ENCODE measurements around the gene ZNF43. TPM values are rescaled to one million over a fixed set of nuclear protein-coding genes. Genes with fewer than 3 reads are reported as not detected.

The ZNF43 gene
- total and polyA plus RNA-seq, 2 of the 8 experiments (the other 6 are each of a cell fraction or from before 2014, with no cell fraction given): 24.7 to 53.1 TPM

DNA sequence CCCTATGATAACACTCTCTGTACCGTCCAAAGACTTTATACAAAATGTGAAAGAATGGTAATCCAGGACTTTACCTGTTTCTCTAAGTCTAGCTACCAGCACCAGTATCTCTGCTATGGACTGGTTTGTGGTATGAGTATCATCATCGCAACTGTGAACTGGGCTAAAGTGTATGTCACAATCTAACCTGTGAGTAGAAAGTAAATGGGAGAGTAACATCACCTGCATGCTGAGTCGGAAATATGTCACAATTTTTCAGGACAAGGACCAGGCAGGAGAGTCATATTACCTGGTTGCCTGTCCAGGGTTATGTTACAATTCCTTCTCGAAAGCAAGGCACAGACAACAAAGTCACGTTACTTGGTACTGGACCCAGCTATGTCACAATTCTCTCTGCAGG lies 5.1 kb upstream of the ZNF43 start:
- Histone ChIP-seq H3K23me2 (ENCODE audit: low read depth, low read length) (no peaks in the 10 kb centered on the region), H2BK15ac (ENCODE audit: low read length) (no peak overlapping the region), H3K4ac (replicated peaks; ENCODE audit: insufficient read length, low read depth, low read length) (no peak overlapping the region), H2AK5ac (ENCODE audit: low read depth, low read length) (no peak overlapping the region), H3K14ac (ENCODE audit: insufficient read length) (no peak overlapping the region), H4K8ac (ENCODE audit: extremely low read depth, insufficient read depth, low read length) (no peak overlapping the region), H3K4me1 (replicated peaks in 1 of 4; ENCODE audit: control insufficient read depth in 3 of 4, insufficient read depth in 4 of 4, low read length in 3 of 4) (no peaks in the 10 kb centered on the region), H3K27me3 (replicated peaks in 1 of 4; ENCODE audit: control insufficient read depth in 3 of 4, extremely low read depth in 1 of 4, insufficient read depth in 3 of 4, low read length in 3 of 4) (no peaks in the 10 kb centered on the region), H3K36me3 (ENCODE audit: control insufficient read depth in 2 of 4, insufficient read depth in 4 of 4, low read length in 3 of 4) (peaks cover 39 to 81% (median 64%) of the 10 kb centered on the region in 4 experiments), H3K79me1 (ENCODE audit: low read depth, low read length) (peaks cover 8% of the 10 kb centered on the region), H3K4me3 (ENCODE audit: extremely low read depth in 1 of 4, insufficient read depth in 2 of 4, low read depth in 3 of 4, low read length in 4 of 4) (no peak overlapping the region), H4K91ac (replicated peaks; ENCODE audit: insufficient read length, low read length) (no peak overlapping the region), H3K18ac (ENCODE audit: extremely low read depth, low read length) (no peak overlapping the region), H3K27ac (ENCODE audit: low read depth, low read length) (no peak overlapping the region), H2BK120ac (replicated peaks; ENCODE audit: low read depth, low read length) (no peak overlapping the region), H3K23ac (ENCODE audit: insufficient read length) (no peak overlapping the region), H2BK12ac (ENCODE audit: low read depth, low read length) (no peak overlapping the region), H2BK20ac (ENCODE audit: low read length) (no peak overlapping the region), H3K79me2 (ENCODE audit: control insufficient read depth in 1 of 2, insufficient read depth in 2 of 2, low read length in 2 of 2) (peaks cover 0 to 8% of the 10 kb centered on the region in 2 experiments; a peak in 1 of 4 replicates), H3K9me3 (ENCODE audit: insufficient read depth in 2 of 2, low read depth in 1 of 2, low read length in 1 of 2) (no peaks in the 10 kb centered on the region), H2BK5ac (ENCODE audit: low read depth, low read length) (no peak overlapping the region), H4K20me1 (replicated peaks in 1 of 2; ENCODE audit: control insufficient read depth in 1 of 2, insufficient read depth in 2 of 2, low read length in 2 of 2) (peaks cover 5 to 25% of the 10 kb centered on the region in 2 experiments), H4K5ac (ENCODE audit: insufficient read length, low read depth, low read length) (no peak overlapping the region), H3K4me2 (ENCODE audit: insufficient read depth in 1 of 2, low read depth in 2 of 2, low read length in 2 of 2) (no peak overlapping the region), H2AFZ (ENCODE audit: low read length) (no peak overlapping the region), H3K9ac (replicated peaks in 1 of 4; ENCODE audit: extremely low read depth in 1 of 4, low read depth in 3 of 4, low read length in 3 of 4) (no peak overlapping the region), H3K56ac (replicated peaks; ENCODE audit: insufficient read length, low read depth, low read length) (no peak overlapping the region)
- DNase-seq (ENCODE audit: low read depth in 1 of 2, low spot score in 2 of 2) (no peak), FAIRE-seq (no peak)
- 86% methylated on average over 5 of the region's 5 CpGs; no CpG with 5 or more reads in 1 of the 2 experiments for WGBS, 2 experiments (ENCODE audit: extremely low coverage in 1 of 2, insufficient coverage in 1 of 2, insufficient read length in 1 of 2, insufficient replicate concordance in 2 of 2, low coverage in 1 of 2, low lambda C conversion rate in 2 of 2, missing lambda C conversion rate in 1 of 2)
- ChIA-PET POLR2A (ENCODE audit: partially characterized antibody) (interaction anchor here (1.3 to 1.7 kb wide), 3 partner anchors 9 to 13 kb away, joined by 3 to 8 read pairs (median 4); no protein-coding TSS in a partner anchor), CTCF (ENCODE audit: partially characterized antibody) (no interaction called here)
